ENCODE measurements around the gene SLC35G2.
"Not testable (repeated sequence)": the region's sequence is repeated elsewhere in the genome, so short reads cannot be mapped to it uniquely, and the experiment has no call there.

GRCh38 chr3:136801146-136801545, 17.8 kb upstream of the SLC35G2 start:
- TF ChIP-seq EZH2 (IDR thresholded peaks at IDR 0.05); FOXP2 (optimal IDR thresholded peaks at IDR 0.05; ENCODE audit: control extremely low read depth, extremely low read length, insufficient read depth): not testable (repeated sequence)
